ENCODE measurements around the gene ZNF835.
"Not testable (repeated sequence)": the region's sequence is repeated elsewhere in the genome, so short reads cannot be mapped to it uniquely, and the experiment has no call there.

Gene ZNF835

DNA sequence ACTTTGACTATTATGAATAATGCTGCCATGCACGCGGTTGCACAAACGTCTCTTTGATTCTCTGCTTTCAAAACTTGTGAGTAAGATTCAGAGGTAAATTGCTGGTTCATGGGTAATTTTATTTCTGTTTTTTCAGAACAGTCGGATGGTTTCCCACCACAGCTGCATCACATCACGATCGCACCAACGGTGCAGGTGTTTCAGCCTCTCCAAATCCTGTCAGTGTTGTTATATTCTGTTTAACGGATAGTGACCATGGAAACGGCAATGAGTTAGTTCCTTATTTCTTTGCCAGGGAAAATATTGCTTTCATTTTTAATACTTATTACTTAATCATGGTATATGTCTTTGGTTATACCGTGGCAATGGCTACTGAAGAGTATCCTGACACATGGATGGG, 19.1 kb upstream of the ZNF835 start:
- no peak for DNase-seq
- no peaks in the 10 kb centered on the region for H3K4me1 ChIP-seq (ENCODE audit: control insufficient read depth, insufficient read depth, low read length, poor library complexity, severe bottlenecking)
- no peaks in the 10 kb centered on the region for H3K36me3 ChIP-seq (ENCODE audit: control insufficient read depth, insufficient read depth, low read length)
- no peaks in the 10 kb centered on the region for H3K27me3 ChIP-seq (replicated peaks; ENCODE audit: control insufficient read depth, insufficient read depth, low read length, poor library complexity, severe bottlenecking)
- H3K4me3 ChIP-seq (ENCODE audit: insufficient read depth, low read depth, low read length, poor library complexity, severe bottlenecking): no peak overlapping the region
- H3K9me3 ChIP-seq (ENCODE audit: control insufficient read depth, low read length): no peaks in the 10 kb centered on the region
- no peak overlapping the region for H3K27ac ChIP-seq (ENCODE audit: insufficient read depth, low read length, poor library complexity, severe bottlenecking)

- Histone ChIP-seq H3K27me3 (replicated peaks; ENCODE audit: control insufficient read depth, insufficient read depth, low read length, poor library complexity, severe bottlenecking) (no peaks in the 10 kb centered on the region), H3K9me3 (ENCODE audit: control insufficient read depth, low read length) (no peaks in the 10 kb centered on the region), H3K36me3 (ENCODE audit: control insufficient read depth, insufficient read depth, low read length) (no peaks in the 10 kb centered on the region), H3K4me1 (ENCODE audit: control insufficient read depth, insufficient read depth, low read length, poor library complexity, severe bottlenecking) (no peaks in the 10 kb centered on the region), H3K27ac (ENCODE audit: insufficient read depth, low read length, poor library complexity, severe bottlenecking) (no peak overlapping the region), H3K4me3 (ENCODE audit: insufficient read depth, low read depth, low read length, poor library complexity, severe bottlenecking) (no peak overlapping the region)
- no peak for DNase-seq
These were observed 17.6 kb upstream of the ZNF835 start for GRCh38 chr19:56689198-56689597.

GRCh38 chr19:56687031-56687430, 15.5 kb upstream of the ZNF835 start:
- H3K4me3 ChIP-seq (ENCODE audit: insufficient read depth, low read depth, low read length, poor library complexity, severe bottlenecking): no peak overlapping the region
- H3K9me3 ChIP-seq (ENCODE audit: control insufficient read depth, low read length): no peaks in the 10 kb centered on the region
- H3K27ac ChIP-seq (ENCODE audit: insufficient read depth, low read length, poor library complexity, severe bottlenecking): no peak overlapping the region
- H3K36me3 ChIP-seq (ENCODE audit: control insufficient read depth, insufficient read depth, low read length): no peaks in the 10 kb centered on the region
- DNase-seq: no peak
- H3K27me3 ChIP-seq (replicated peaks; ENCODE audit: control insufficient read depth, insufficient read depth, low read length, poor library complexity, severe bottlenecking): no peaks in the 10 kb centered on the region
- no peaks in the 10 kb centered on the region for H3K4me1 ChIP-seq (ENCODE audit: control insufficient read depth, insufficient read depth, low read length, poor library complexity, severe bottlenecking)

DNA sequence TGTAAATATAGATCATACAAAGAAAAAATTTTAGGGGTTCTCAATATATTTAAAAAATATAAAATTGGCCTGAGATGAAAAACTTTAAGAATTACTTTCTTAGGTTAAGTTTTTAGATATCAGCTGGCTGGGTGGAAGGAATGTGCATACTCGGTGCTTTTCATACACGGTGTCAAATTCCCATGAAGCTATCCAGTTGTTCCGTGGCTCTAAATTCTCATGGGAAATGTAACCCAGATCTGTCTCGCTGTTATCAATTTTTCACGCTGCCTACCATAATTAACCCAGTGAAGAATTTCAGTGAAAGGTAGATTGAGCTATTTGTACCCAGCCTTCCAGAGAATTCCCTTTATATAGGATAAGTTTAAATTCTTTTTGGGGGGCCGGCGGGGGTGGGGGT, 11.6 kb upstream of the ZNF835 start:
- Histone ChIP-seq H3K4me1 (ENCODE audit: control insufficient read depth, insufficient read depth, low read length, poor library complexity, severe bottlenecking) (no peaks in the 10 kb centered on the region), H3K9me3 (ENCODE audit: control insufficient read depth, low read length) (no peaks in the 10 kb centered on the region), H3K4me3 (ENCODE audit: insufficient read depth, low read depth, low read length, poor library complexity, severe bottlenecking) (no peak overlapping the region), H3K27me3 (replicated peaks; ENCODE audit: control insufficient read depth, insufficient read depth, low read length, poor library complexity, severe bottlenecking) (no peaks in the 10 kb centered on the region), H3K27ac (ENCODE audit: insufficient read depth, low read length, poor library complexity, severe bottlenecking) (no peak overlapping the region), H3K36me3 (ENCODE audit: control insufficient read depth, insufficient read depth, low read length) (no peaks in the 10 kb centered on the region)
- DNase-seq: no peak

- no peak overlapping the region for H3K27ac ChIP-seq (ENCODE audit: insufficient read depth, low read length, poor library complexity, severe bottlenecking)
- no peaks in the 10 kb centered on the region for H3K9me3 ChIP-seq (ENCODE audit: control insufficient read depth, low read length)
- no peak for DNase-seq
- no peaks in the 10 kb centered on the region for H3K27me3 ChIP-seq (replicated peaks; ENCODE audit: control insufficient read depth, insufficient read depth, low read length, poor library complexity, severe bottlenecking)
- H3K4me1 ChIP-seq (ENCODE audit: control insufficient read depth, insufficient read depth, low read length, poor library complexity, severe bottlenecking): no peaks in the 10 kb centered on the region
- no peak overlapping the region for H3K4me3 ChIP-seq (ENCODE audit: insufficient read depth, low read depth, low read length, poor library complexity, severe bottlenecking)
- H3K36me3 ChIP-seq (ENCODE audit: control insufficient read depth, insufficient read depth, low read length): no peaks in the 10 kb centered on the region
These were observed 10.1 kb upstream of the ZNF835 start for GRCh38 chr19:56681702-56682101.

- Histone ChIP-seq H3K27ac (ENCODE audit: insufficient read depth, low read length, poor library complexity, severe bottlenecking) (no peak overlapping the region), H3K4me3 (ENCODE audit: insufficient read depth, low read depth, low read length, poor library complexity, severe bottlenecking) (no peak overlapping the region), H3K36me3 (ENCODE audit: control insufficient read depth, insufficient read depth, low read length) (no peaks in the 10 kb centered on the region), H3K9me3 (ENCODE audit: control insufficient read depth, low read length) (no peaks in the 10 kb centered on the region), H3K27me3 (replicated peaks; ENCODE audit: control insufficient read depth, insufficient read depth, low read length, poor library complexity, severe bottlenecking) (no peaks in the 10 kb centered on the region), H3K4me1 (ENCODE audit: control insufficient read depth, insufficient read depth, low read length, poor library complexity, severe bottlenecking) (no peaks in the 10 kb centered on the region)
- no peak for DNase-seq
These were observed 6.6 kb upstream of the ZNF835 start for GRCh38 chr19:56678205-56678604.

- not testable (repeated sequence) for H3K4me3 ChIP-seq (ENCODE audit: insufficient read depth, low read depth, low read length, poor library complexity, severe bottlenecking); H3K27me3 ChIP-seq (replicated peaks; ENCODE audit: control insufficient read depth, insufficient read depth, low read length, poor library complexity, severe bottlenecking); DNase-seq; H3K36me3 ChIP-seq (ENCODE audit: control insufficient read depth, insufficient read depth, low read length); H3K27ac ChIP-seq (ENCODE audit: insufficient read depth, low read length, poor library complexity, severe bottlenecking); H3K4me1 ChIP-seq (ENCODE audit: control insufficient read depth, insufficient read depth, low read length, poor library complexity, severe bottlenecking); H3K9me3 ChIP-seq (ENCODE audit: control insufficient read depth, low read length)
These were observed 1.1 kb upstream of the ZNF835 start for GRCh38 chr19:56672610-56673009.

- Histone ChIP-seq H3K27ac (ENCODE audit: insufficient read depth, low read length, poor library complexity, severe bottlenecking) (peak overlapping the region; percentile 7), H3K4me1 (ENCODE audit: control insufficient read depth, insufficient read depth, low read length, poor library complexity, severe bottlenecking) (no peaks in the 10 kb centered on the region), H3K27me3 (replicated peaks; ENCODE audit: control insufficient read depth, insufficient read depth, low read length, poor library complexity, severe bottlenecking) (no peaks in the 10 kb centered on the region), H3K4me3 (ENCODE audit: insufficient read depth, low read depth, low read length, poor library complexity, severe bottlenecking) (peak overlapping the region; percentile 51), H3K9me3 (ENCODE audit: control insufficient read depth, low read length) (no peaks in the 10 kb centered on the region), H3K36me3 (ENCODE audit: control insufficient read depth, insufficient read depth, low read length) (no peaks in the 10 kb centered on the region)
- no peak for DNase-seq
These were observed 470 bp downstream of the ZNF835 start for GRCh38 chr19:56670961-56671612.

DNA sequence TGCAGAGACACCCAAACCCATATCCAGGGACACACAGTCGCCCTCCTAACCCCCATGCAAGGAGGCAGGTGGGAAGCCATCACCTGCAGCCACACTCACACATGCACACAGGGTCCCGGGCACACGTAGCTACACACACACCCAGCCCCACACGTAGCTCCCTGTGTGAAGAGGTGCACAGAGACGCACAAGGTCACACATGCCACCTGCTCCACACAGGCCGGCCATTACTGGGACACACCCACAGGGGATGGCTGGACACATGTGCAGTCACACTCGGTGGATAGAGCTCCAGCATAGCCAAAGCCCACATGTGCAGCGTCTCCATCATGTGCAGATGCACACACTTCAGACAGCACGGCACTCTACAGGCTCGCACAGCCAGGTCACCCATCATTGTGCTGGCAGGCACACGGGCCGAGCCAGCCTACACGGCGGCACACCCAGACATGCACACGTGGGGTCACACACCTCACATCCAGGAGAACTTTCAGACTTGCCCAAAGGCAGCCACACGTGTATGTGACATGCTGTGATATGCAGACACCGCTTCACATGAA, 1.1 kb downstream of the ZNF835 start:
- Histone ChIP-seq H3K27me3 (replicated peaks; ENCODE audit: control insufficient read depth, insufficient read depth, low read length, poor library complexity, severe bottlenecking) (no peaks in the 10 kb centered on the region), H3K4me1 (ENCODE audit: control insufficient read depth, insufficient read depth, low read length, poor library complexity, severe bottlenecking) (no peaks in the 10 kb centered on the region), H3K27ac (ENCODE audit: insufficient read depth, low read length, poor library complexity, severe bottlenecking) (no peak overlapping the region), H3K4me3 (ENCODE audit: insufficient read depth, low read depth, low read length, poor library complexity, severe bottlenecking) (peak overlapping the region; percentile 51), H3K9me3 (ENCODE audit: control insufficient read depth, low read length) (no peaks in the 10 kb centered on the region), H3K36me3 (ENCODE audit: control insufficient read depth, insufficient read depth, low read length) (no peaks in the 10 kb centered on the region)
- no peak for DNase-seq

GRCh38 chr19:56668676-56669075, 2.9 kb downstream of the ZNF835 start:
- H3K4me1 ChIP-seq (ENCODE audit: control insufficient read depth, insufficient read depth, low read length, poor library complexity, severe bottlenecking): no peaks in the 10 kb centered on the region
- DNase-seq: no peak
- no peaks in the 10 kb centered on the region for H3K27me3 ChIP-seq (replicated peaks; ENCODE audit: control insufficient read depth, insufficient read depth, low read length, poor library complexity, severe bottlenecking)
- no peak overlapping the region for H3K4me3 ChIP-seq (ENCODE audit: insufficient read depth, low read depth, low read length, poor library complexity, severe bottlenecking)
- no peaks in the 10 kb centered on the region for H3K36me3 ChIP-seq (ENCODE audit: control insufficient read depth, insufficient read depth, low read length)
- no peaks in the 10 kb centered on the region for H3K9me3 ChIP-seq (ENCODE audit: control insufficient read depth, low read length)
- H3K27ac ChIP-seq (ENCODE audit: insufficient read depth, low read length, poor library complexity, severe bottlenecking): no peak overlapping the region

Measured in effector memory CD4-positive, alpha-beta T cell (primary cell).